Liver (tissue), 3 donors: ENCODE measurements around the gene GPR176.

ENCODE experiments used
- EGR1 ChIP-seq, 2 donors: IDR thresholded peaks; 2 replicates each; pipeline ENCODE4 v1.6.1; 2016 to 2018; ENCODE audit warnings: antibody characterized with exemption in 2 of 2, low read depth in 2 of 2
- FOXA1 ChIP-seq: IDR thresholded peaks from 2 replicates; pipeline ENCODE4 v1.6.1; 2016; ENCODE audit warnings: antibody characterized with exemption
- HNF4A ChIP-seq, 2 donors: conservative IDR thresholded peaks; 2 replicates each; pipeline ENCODE4 v1.6.1; 2016; ENCODE audit warnings: antibody characterized with exemption in 2 of 2, mild to moderate bottlenecking in 2 of 2
- JUND ChIP-seq, 2 donors: IDR thresholded peaks; 2 replicates each; pipeline ENCODE4 v1.6.1; 2016; ENCODE audit warnings: antibody characterized with exemption in 2 of 2
- REST ChIP-seq: IDR thresholded peaks from 2 replicates; pipeline ENCODE4 v1.6.1; 2016; ENCODE audit warnings: antibody characterized with exemption, mild to moderate bottlenecking
- RXRA ChIP-seq, 2 donors: IDR thresholded peaks; 2 replicates each; pipeline ENCODE4 v1.6.1; 2017 to 2018; ENCODE audit warnings: antibody characterized with exemption in 2 of 2, mild to moderate bottlenecking in 1 of 2
- SP1 ChIP-seq: IDR thresholded peaks from 2 replicates; pipeline ENCODE4 v1.6.1; 2018; ENCODE audit warnings: antibody characterized with exemption, mild to moderate bottlenecking
- YY1 ChIP-seq: IDR thresholded peaks from 2 replicates; pipeline ENCODE4 v1.6.1; 2016; ENCODE audit warnings: antibody characterized with exemption, mild to moderate bottlenecking
- TF ChIP-seq, protein P1 (sequence below): fragments of 150-350 bp; IDR thresholded peaks from 2 replicates; pipeline ENCODE4 v1.5.1; 2017; ENCODE audit warnings: improper control_type of control experiment, low read depth, low read length; ENCODE audit not compliant: missing input control
- TF ChIP-seq, protein P2 (sequence below): IDR thresholded peaks from 2 replicates; pipeline ENCODE4 v1.6.1; 2016; ENCODE audit warnings: antibody characterized with exemption
- TF ChIP-seq, protein P3 (sequence below): IDR thresholded peaks from 2 replicates; pipeline ENCODE4 v1.6.1; 2016; ENCODE audit warnings: antibody characterized with exemption
- donor health status: healthy.
- donor health status: healthy.

DNA sequence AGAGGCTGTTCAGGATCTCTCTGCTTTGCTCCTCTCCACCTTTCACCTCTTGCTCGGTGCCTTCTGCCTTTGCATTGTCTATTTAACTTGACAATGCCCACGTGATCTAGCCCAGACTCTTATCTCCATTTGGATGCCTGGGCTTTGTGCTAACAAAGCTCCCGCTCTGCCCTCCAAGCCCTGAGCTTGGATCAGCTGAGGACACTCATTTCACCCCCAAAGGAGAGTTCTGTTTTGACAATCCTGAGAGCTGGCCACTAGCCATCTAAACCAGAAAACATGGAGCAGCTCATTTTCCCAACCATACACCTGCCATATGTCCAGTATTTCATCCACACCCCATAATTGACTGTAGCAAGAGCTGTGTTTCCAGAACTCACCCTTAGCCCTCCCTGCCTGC is 12.8 kb downstream of the GPR176 start:
- TF ChIP-seq HNF4A (conservative IDR thresholded peaks at IDR 0.05) (no peak), SP1 (no peak), EGR1 (IDR thresholded peaks at IDR 0.05; ENCODE audit: low read depth in 2 of 2) (no peak), RXRA (IDR thresholded peaks at IDR 0.05) (no peak), FOXA1 (no peak), JUND (IDR thresholded peaks at IDR 0.05) (no peak), YY1 (no peak), REST (no peak)
- TF ChIP-seq, protein P1, sequence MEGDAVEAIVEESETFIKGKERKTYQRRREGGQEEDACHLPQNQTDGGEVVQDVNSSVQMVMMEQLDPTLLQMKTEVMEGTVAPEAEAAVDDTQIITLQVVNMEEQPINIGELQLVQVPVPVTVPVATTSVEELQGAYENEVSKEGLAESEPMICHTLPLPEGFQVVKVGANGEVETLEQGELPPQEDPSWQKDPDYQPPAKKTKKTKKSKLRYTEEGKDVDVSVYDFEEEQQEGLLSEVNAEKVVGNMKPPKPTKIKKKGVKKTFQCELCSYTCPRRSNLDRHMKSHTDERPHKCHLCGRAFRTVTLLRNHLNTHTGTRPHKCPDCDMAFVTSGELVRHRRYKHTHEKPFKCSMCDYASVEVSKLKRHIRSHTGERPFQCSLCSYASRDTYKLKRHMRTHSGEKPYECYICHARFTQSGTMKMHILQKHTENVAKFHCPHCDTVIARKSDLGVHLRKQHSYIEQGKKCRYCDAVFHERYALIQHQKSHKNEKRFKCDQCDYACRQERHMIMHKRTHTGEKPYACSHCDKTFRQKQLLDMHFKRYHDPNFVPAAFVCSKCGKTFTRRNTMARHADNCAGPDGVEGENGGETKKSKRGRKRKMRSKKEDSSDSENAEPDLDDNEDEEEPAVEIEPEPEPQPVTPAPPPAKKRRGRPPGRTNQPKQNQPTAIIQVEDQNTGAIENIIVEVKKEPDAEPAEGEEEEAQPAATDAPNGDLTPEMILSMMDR = no peak
- TF ChIP-seq, protein P2, sequence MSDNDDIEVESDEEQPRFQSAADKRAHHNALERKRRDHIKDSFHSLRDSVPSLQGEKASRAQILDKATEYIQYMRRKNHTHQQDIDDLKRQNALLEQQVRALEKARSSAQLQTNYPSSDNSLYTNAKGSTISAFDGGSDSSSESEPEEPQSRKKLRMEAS = no peak
- TF ChIP-seq, protein P3, sequence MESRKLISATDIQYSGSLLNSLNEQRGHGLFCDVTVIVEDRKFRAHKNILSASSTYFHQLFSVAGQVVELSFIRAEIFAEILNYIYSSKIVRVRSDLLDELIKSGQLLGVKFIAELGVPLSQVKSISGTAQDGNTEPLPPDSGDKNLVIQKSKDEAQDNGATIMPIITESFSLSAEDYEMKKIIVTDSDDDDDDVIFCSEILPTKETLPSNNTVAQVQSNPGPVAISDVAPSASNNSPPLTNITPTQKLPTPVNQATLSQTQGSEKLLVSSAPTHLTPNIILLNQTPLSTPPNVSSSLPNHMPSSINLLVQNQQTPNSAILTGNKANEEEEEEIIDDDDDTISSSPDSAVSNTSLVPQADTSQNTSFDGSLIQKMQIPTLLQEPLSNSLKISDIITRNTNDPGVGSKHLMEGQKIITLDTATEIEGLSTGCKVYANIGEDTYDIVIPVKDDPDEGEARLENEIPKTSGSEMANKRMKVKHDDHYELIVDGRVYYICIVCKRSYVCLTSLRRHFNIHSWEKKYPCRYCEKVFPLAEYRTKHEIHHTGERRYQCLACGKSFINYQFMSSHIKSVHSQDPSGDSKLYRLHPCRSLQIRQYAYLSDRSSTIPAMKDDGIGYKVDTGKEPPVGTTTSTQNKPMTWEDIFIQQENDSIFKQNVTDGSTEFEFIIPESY = no peak
